ENCODE data around the gene ARSH. TPM values are rescaled to one million over a fixed set of nuclear protein-coding genes. Genes with fewer than 3 reads are reported as not detected.

ARSH gene
- not detected in 2 replicates for total RNA-seq

GRCh38 chrX:3006495-3006894, at the start of gene ARSH:
ARSH (plus strand) TSS chrX:3006546; CDS start chrX:3006613, 67 bp downstream.

Other genes starting within 250 kb of the ARSH start
- gene GYG2, start 177.6 kb upstream of the ARSH start, total RNA-seq = 0.97 and 1.4 TPM in 2 replicates
- gene ARSD, start 77.2 kb upstream of the ARSH start, total RNA-seq = 15.6 and 22.9 TPM in 2 replicates
- gene ARSF, start 34.9 kb downstream of the ARSH start, total RNA-seq = not detected in 2 replicates

Data from epithelial cell of umbilical artery (primary cell).